GM18858 (cell line): Measurements from ENCODE around the gene CEP72.
"Not testable (repeated sequence)": the region's sequence is repeated elsewhere in the genome, so short reads cannot be mapped to it uniquely, and the experiment has no call there.

Experiments used
- ATAC-seq: cut with Tn5 transposase; IDR thresholded peaks from one replicate; pipeline ENCODE4 v1.9.1; 2021; ENCODE audit not compliant: unreplicated experiment

Gene CEP72, protein sequence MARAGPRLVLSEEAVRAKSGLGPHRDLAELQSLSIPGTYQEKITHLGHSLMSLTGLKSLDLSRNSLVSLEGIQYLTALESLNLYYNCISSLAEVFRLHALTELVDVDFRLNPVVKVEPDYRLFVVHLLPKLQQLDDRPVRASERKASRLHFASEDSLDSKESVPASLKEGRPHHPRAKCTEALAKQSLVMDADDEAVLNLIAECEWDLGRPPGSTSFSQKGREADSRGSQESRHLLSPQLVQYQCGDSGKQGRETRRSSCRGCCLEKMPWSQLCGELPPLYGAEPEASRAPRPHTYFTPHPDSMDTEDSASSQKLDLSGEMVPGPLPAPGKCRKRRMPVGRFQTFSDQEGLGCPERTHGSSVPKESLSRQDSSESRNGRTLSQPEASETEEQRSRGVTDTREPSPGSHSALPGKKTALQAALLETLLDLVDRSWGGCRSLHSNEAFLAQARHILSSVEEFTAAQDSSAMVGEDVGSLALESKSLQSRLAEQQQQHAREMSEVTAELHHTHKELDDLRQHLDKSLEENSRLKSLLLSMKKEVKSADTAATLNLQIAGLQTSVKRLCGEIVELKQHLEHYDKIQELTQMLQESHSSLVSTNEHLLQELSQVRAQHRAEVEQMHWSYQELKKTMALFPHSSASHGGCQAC

DNA sequence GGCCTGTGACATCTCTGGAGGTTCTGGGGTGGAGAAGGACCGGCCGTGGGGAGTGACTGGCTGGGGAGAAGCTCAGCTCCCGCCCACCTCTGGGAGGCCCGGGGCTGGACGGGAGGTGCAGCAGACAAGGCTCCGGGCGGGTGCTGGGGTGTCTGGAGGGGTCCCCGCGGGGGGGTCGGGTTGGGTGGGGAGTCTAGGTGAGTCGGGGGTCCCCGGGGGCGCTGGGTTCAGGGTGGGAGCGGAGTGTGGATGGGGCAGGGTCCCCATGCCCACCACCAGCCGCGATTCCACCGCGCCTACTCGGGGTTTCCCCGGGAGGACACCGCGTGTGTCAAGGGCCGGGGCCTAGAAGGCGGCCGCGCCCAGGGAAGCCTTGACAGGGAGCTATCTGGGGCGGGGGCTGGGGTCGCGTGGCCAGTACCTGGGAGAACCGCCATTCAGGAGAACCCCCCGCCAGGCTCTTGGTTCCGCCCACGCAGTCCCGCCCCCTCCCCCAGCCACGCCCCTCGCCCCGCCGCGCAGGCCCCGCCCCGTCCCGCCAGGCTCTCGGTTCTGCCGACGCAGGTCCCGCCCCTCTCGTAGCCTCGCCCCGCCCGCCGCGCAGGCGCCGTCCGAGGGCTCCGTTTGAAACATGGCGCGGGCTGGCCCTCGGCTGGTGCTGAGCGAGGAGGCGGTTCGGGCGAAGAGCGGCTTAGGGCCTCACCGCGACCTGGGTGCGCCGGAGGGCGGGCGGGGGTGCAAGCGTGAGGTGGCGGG lies at the start of gene CEP72:
Gene CEP72 (plus strand): TSS at position 610 of the 756 bp plus-strand sequence. CDS start 22 bp downstream, at position 632.
- peak; percentile 51 for ATAC-seq

DNA sequence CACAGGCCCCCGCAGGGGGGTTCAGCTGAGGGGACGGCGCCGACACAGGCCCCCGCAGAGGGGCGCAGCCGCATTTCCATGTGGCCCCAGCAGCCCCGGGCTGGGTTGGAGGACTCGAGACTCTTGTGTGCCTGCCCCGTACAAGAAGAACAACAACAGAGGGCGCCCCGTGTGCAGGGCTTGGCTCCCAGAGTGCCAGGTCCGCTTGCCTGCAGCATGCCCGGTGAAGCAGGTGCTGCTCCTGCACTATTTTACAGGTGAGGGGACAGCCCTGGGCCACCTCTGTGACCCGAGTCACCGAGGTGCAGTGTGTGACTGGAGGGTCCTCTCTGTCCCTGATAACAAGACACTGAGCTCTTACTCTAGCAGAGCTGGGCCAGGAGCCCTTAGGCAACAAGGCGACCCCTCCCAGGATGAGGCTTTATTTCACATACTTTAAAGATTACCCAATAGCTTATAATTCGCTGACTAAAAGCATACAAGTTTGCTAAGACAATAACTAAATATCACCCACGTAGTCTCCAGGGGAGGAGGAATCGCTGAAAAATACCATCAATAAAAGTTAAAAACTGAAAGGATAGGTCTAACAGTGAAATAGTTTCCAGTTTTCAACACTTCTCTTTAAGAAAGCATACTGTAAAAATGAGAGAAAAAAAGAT lies 46.2 kb upstream of the CEP72 start:
- no peak for ATAC-seq

DNA sequence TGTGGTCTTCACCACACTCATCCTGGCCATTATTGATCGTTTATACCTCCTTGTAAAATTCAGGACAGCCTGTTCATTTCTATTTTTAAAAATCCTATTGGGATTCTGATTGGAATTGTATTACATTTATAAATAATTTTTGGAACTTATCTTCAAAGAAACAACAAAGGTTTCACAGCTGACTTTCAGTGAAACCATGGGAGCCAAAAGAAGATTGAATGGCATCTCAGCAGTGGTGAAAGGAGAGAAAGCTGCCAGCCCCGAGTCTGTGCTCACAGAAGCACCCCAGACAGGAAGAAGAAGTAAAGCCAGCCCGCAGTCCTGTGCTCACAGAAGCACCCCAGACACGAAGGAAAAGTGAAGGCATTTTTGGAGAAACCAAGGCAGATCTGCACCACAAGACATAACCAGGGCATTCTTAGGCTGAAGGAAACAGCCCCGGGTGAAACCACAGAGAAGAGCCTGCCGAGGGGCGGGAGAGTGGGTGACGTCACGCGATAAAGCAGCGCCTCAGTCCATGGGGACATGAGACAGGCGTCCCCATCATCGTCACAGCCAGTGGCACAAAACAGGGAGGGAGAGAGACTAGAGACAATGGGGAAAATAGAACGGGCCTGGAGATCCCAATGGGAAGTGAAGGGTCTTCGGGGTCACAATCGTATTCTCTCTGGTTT lies 45.4 kb upstream of the CEP72 start:
- ATAC-seq, result no peak

DNA sequence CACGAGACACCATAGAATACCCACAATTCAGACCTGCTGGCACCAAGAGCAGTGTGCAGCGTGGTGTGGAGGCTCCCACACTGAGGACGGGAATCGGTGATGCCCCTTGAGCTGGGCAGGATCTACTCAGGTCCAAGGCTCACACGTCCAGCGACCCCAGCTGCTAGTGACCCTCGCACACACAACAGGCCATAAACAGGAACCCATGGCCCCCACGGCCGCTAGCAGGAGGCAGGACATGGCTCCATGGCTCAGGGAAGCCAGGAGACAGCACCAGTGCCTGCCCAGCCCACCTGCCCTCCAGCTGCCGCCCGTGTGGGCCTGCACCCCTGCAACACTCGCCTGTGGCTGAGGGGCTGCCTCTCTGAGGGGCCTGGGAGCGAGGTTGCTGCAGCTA lies 44.5 kb upstream of the CEP72 start:
- ATAC-seq, result no peak

DNA sequence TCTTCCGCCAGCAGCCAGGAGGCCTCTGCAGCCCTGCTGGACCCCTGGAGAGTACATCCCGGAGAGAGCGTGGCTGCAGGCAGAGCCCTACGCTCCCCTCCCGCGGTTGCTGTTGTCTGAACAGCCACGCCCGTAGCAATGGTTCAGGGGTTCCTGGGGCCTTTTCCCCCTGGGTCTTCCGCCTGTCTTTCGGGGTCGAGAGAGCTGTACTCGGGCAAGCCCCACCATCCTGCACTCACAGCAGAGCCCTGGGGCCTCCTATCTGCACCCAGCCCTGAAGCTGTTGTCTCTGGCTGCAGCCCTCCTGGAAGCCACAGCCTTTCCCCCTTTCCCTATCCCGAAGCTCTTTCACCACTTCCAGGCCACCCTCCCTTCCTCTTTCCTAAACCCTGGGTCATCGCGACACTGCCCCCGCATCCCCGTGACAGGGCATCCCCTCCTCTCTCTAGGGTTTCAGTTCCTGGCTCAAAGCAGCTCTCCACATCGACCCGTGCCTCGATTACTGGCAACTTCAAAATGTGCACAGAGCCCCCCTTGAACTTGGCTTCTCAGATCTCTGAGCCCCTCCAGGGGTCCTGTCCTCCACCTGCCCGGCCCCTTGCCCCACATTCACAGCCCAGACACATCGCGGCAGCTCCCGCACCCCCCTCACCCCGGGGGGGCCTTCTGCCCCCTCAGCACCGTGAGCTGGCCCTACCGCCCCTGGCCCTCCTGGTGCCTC lies 43.9 kb upstream of the CEP72 start:
- no peak for ATAC-seq

DNA sequence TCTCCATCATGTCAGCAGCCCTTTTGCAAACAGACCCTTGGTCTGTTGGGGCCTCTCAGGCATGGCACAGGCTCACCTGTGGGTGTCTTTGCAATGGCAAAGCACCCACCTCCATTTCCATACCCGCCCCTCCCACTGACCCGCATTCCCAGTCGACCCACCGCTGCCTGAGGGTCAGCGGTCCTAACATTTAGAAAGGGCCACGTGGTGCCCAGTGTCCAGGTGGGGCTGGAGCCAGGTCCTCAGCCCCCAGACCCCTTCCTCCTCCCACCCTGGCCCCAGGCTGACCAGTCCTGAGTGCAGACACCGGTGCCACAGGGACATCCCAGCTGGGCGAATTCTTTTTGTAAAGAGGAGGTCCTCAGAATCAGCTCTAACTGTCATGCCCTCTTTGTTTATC lies 43.3 kb upstream of the CEP72 start:
- ATAC-seq, result no peak

DNA sequence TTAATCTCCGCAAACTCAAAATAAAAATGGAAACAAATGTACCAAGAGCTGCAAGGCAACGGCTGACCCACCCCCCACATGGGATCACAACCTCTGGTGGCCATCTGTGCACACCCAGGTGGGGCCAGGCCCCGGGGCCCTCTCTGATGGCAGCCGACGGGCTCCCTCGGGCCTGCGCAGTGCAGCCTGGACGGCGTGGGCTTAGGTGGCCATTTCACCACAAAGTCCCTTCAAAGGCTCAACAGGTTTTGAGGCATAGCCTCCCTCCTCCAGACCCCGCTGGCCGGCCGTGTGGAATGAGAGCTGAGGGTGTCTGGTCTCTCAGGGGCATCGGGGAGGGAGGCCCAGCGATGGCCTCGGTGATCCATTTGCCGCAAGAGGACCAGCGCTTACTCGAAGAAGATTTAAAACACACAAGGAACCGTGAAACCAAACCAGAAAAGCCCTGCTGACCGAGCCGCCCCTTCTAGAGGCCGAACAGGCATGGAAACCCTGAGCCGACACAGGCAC lies 42.7 kb upstream of the CEP72 start:
- no peak for ATAC-seq

DNA sequence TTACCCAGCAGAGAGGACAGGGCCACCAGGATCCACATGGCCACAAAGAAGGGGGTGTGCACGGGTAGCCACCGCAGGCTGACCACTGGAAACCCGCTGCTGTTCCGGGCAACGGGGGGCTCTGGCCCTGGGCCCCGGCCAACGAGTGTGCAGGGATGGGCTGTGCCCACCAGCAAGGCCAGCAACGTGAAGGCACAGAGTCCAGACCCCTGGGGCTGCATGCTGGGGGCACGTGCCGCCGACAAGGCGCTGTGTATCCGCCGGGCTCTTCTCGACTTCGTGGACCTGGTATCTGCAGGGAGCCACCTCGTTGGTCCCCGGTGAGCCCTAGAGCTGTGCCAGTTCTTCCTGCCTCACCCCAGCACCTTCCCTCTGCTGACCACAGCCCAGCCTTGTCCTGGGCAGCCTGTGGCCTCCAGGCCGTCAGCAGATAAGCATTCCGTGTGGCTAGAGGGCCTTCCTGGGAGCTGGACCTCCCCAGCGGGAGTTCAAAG lies 42.2 kb upstream of the CEP72 start:
- no peak for ATAC-seq

DNA sequence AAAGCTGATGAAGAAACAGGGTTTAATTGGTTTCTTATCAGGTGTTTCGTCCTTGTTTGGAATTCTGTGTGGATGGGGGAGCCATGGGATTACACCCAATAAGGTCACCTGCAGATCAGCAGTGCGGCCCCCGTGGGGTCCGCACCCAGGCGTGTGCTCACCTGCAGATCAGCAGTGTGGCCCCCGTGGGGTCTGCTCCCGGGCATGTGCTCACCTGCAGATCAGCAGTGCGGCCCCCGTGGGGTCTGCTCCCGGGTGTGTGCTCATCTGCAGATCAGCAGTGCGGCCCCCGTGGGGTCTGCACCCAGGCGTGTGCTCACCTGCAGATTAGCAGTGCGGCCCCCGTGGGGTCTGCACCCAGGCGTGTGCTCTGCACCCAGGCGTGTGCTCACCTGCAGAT lies 41.7 kb upstream of the CEP72 start:
- ATAC-seq, result no peak

DNA sequence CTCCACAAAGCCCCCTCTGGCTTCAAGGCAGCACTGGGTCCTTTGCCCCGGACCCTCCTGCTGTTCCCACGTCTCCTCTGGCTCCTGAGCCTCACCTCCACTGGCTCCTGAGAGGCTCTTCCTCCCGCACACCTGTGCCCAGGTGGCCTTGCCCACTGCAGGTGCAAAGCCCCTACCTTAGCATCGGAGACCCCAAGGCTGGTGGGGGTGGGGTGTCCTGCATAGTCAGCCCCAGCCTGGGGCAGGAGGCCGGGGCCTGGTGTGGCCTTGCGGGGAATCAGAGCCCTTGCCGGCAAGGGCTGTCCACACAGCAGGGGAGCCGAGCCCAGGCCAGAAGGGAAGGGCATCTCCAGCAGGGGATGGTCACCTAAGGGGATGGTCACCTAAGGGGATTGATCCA lies 41.3 kb upstream of the CEP72 start:
- no peak for ATAC-seq

DNA sequence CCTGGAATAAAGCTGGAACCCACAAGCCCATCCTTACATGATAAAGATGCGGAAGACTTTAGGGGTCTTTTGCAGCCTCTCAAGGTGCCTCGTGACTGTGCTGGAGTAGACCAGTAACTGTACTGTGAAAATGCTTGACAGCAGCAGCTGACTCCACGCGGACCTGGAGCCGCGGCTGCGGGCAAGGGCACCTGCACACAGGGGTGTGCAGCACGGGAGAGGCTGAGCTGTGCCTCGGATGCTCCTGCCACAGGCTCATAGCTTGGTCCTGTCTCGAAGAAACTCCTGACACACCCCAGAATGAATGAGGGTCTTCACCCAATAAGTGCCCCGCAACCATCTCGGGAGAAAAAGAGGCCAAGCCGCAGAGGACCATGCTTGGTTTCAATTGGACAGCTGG lies 40.3 kb upstream of the CEP72 start:
- no peak for ATAC-seq

DNA sequence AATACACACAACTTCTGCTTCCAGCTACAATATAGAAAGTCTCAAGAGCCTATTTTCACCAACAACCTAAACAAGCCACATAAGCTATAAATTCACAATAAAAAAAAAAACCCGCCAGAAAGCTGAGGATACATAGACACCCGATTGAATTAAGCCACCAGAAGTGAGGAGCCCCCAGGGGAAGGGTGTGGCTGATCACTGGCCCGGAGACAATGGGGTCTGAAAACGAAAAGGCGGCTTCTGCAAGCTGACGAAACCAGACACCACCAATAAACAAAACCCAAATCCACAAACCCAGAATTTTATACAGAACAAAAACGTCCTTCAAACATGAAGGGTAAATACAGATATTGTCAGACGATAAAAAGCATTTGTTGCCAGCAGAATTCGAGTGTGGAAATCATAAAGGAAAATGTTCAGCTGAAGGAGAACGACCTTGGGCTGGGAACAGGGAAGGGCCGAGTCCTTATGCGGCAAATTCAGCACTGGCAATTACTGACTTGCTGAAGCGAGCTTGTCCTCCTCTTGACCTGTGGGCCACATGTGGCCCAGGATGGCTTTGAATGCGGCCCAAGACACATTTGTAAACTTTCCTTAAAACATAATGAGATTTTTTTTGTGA lies 39.6 kb upstream of the CEP72 start:
- no peak for ATAC-seq

DNA sequence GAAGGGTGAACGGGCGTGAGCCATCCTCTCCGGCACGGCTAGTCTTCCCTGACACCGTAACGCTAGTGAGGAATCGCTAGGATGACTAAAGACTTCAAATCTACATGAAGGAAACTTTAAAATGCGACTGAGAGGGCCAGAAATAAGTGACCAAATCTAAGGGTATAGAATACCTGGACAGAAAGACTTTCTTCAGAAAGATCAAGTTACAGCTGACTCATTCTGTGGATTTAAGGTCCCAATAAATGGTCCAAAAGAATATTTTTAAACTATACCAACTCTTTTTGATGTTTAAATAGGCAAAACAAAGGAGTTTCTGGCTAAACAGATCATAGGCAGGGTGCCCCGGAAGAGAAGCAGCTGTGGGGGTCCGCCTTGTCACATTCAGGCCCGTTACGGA lies 38.9 kb upstream of the CEP72 start:
- ATAC-seq, result no peak

DNA sequence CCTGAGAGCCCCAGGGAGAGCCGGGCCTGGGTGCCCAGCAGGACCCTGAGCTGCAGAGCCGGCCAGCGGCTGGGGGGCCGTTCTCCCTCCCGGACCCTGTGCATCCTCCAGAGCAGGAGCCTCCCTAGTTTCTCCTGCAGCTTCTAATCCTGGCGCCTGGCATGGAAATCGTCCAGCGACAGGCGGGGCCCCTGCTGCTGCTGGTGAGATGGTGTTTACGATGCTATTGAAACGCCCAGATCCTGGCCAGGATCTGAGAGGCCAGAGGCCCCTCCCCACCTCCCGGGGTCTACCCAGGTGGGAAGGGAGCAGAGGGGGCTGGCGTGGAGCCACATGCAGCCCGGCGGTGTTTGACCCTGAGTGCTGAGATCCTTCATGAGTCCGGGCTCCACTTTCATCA lies 38.2 kb upstream of the CEP72 start:
- no peak for ATAC-seq

DNA sequence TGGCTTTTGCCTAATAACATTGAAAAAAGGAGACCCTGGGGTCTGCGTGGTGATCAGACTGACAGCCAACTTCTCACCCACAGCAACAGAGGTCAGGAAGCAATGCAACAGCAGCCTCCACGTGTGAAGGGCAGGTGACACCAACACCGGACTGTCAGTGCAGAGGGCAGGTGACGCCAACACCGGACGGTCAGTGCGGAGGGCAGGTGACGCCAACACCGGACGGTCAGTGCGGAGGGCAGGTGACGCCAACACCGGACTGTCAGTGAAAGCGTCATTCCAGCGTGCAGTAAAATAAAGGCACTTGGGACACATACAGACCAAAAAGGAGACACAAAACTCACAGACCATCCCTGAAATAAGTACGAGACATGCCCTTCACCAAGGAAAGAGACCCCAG lies 37.2 kb upstream of the CEP72 start:
- no peak for ATAC-seq

DNA sequence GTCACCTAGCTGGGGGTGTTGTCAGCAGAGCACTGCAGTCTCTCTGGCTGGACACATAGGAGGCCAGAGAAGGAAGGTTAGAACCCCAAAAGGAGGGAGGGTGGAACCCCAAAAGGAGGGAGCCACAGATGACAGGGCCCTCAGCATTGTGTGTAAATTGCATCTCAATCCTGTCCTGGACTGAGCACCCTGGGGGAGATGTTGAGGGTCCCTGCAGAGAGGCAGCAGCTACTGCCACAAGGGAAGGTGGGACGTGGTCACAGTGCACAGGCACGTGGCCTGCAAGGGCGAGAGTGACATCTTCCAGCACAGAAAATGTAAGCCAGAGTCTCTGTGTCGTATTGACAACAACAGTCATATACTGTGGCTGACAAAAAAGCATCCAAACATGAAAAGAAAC lies 36.5 kb upstream of the CEP72 start:
- ATAC-seq, result no peak

DNA sequence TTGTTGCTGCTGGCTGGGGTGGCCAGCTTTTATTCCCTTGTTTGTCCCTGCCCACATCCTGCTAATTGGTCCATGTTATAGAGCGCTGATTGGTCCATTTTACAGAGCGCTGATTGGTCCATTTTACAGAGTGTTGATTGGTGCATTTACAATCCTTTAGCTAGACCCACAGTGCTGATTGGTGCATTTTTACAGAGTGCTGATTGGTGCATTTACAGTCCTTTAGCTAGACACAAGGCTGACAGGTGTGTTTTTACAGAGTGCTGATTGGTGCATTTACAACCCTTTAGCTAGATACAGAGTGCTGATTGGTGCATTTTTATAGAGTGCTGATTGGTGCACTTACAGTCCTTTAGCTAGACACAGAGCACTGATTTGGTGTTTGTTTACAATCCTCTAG lies 34.9 kb upstream of the CEP72 start:
- ATAC-seq, result not testable (repeated sequence)

DNA sequence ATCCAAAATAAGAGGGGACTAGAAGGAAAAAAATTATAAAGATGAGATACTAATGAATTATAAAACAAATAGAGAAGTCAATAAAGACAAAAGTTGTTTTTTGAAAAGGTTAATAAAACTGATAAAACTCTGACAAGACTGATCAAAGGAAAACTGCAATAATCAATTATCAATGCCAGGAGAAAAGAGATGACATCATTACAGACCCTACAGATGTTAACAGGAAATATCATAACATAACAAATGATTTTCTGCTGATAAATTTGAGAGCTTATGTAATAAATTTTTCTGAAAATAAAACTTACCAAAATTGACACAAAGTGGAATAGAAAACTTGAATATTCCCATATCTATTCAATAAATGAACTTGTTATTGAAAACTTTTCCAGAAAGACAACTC lies 34.3 kb upstream of the CEP72 start:
- no peak for ATAC-seq

DNA sequence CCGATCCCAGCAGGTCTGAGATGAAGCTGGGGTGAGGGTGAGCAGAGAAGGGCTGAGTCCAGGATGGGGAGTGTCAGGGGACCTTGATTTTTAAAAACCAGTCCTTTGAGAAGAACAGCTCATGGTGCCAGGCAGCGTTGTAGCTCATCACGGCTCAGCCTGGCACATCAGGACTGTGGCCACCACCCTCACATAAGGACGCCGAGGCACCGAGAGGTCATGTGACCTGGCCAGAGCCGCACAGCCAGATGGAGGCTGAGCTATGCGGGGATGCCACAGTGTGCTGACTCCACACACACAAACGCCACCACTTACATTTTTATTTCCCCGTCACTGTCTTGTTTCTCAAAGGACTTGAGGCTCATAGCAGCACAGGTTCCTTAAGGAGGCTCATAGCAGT lies 32.9 kb upstream of the CEP72 start:
- no peak for ATAC-seq
